Activated T-cell treated with anti-CD3 and anti-CD28 coated beads, Interleukin-2, amount 50 U/mL, for 24 hours (primary cell): ENCODE results near the gene ACKR4.
"Not testable (repeated sequence)": the region's sequence is repeated elsewhere in the genome, so short reads cannot be mapped to it uniquely, and the experiment has no call there.

Source experiments
- DNase-seq: peaks from one replicate; pipeline ENCODE4 v3.0.0-alpha.2; 2020
- H3K27ac Mint-ChIP-seq: 2 replicates; pipeline ENCODE4 v1.8.0; 2020; ENCODE audit warnings: mild to moderate bottlenecking, mixed read lengths
- H3K27me3 Mint-ChIP-seq: 2 replicates; pipeline ENCODE4 v1.8.0; 2020; ENCODE audit warnings: mixed read lengths
- H3K36me3 Mint-ChIP-seq: 2 replicates; pipeline ENCODE4 v1.8.0; 2020; ENCODE audit warnings: low read depth, mixed read lengths
- H3K4me1 Mint-ChIP-seq: 2 replicates; pipeline ENCODE4 v1.8.0; 2020; ENCODE audit warnings: low read depth, mixed read lengths
- H3K4me3 Mint-ChIP-seq: 2 replicates; pipeline ENCODE4 v1.8.0; 2020; ENCODE audit warnings: mild to moderate bottlenecking, moderate library complexity, mixed read lengths
- H3K9me3 Mint-ChIP-seq: 2 replicates; pipeline ENCODE4 v1.8.0; 2020; ENCODE audit warnings: mixed read lengths

Gene ACKR4

DNA sequence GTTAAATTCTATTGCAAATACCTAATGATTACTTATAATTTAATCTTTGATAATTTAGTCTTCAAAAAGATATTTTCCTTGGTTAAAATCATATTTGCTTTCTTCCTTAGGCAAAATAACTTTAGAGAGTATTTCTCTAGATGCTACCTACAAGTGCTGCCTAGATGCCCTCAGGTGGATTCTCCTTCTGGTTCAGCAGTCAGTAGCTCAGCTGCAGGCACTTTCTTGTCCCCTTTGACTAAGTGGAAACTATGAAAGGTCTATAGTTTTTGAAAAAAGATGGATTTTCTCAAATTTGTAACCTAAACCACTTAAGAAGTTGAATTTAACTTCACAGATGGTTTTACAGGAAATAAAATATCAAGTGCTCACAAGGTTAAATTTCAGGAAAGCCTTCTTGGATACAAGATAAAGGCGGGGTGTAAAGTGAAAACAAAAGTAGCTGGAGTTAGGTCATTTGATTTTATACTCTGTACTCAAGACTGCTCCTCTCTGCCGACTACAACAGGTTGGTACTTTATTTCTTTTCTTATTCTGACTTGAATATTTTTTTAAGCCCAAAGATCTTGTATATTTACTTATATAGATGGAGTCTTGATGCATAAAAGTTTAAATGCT is at the start of gene ACKR4:
Gene ACKR4 (plus strand): TSS at position 455 of the 618 bp plus-strand sequence. CDS start 3,128 bp downstream, outside the sequence.
- H3K27me3 Mint-ChIP-seq: no peaks in the 10 kb centered on the region
- no peak within 1 kb of the TSS for H3K27ac Mint-ChIP-seq
- H3K4me3 Mint-ChIP-seq: no peak within 1 kb of the TSS
- DNase-seq: no peak
- no peaks in the 10 kb centered on the region for H3K4me1 Mint-ChIP-seq
- no peaks in the 10 kb centered on the region for H3K9me3 Mint-ChIP-seq
- peaks cover 42% of the 10 kb centered on the region for H3K36me3 Mint-ChIP-seq

DNA sequence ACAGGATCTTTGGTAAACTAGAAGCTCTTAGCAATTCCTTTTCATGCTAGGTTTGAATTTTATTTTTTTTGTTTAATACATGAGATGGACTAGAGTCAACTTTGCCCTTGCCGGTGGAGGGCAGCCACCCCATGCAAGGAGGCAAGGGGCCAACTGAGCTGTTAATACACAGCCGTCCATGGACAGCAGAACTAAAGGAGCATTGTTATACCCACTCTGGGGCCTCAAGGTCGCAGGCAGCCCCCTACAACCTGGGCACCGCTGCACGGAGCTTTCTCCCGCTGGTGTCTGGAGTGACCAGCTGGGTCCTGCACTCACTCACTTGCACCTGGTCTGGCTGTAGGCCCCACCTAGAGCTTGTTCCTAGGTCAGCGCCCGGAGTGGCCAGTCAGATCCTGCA is 47.9 kb upstream of the ACKR4 start:
- DNase-seq: no peak
- Mint-ChIP-seq H3K4me3 (no peak overlapping the region), H3K36me3 (no peaks in the 10 kb centered on the region), H3K27me3 (no peaks in the 10 kb centered on the region), H3K9me3 (no peaks in the 10 kb centered on the region), H3K4me1 (peaks cover 45% of the 10 kb centered on the region), H3K27ac (no peak overlapping the region)

DNA sequence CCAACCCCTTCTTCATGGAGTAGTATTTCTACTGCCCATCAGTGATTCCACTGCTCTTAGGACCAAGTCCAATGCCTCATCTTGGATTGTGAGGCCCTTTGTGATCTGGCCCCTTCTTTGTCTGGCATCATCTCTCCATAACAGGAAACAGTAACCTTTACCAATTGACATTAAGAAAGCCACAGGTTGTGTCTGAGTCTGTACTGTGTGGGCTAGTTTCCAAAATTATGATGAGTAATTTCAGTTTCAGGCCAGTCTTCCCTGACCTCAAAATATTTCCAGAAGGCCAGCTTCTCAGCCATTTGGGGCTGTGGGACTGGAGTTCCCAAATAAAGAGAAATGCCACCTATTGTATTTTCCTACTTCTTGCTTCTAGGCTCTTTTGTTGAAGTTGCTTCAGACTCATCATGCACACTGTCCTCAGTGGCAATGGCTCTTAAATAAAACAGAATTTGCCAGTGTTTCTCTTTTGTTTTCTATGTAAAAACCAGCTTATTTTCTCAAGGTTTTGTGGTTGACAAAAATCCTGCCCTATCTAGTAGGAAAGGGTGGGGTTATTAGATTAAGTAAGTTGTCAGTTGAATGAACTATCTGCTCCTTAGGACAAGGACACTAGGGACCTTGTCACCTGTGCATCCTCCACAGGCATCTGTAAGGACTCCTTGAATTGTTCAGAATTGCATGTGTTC is 47.0 kb upstream of the ACKR4 start:
- no peaks in the 10 kb centered on the region for H3K27me3 Mint-ChIP-seq
- H3K4me3 Mint-ChIP-seq: peak overlapping the region; percentile 21

DNA sequence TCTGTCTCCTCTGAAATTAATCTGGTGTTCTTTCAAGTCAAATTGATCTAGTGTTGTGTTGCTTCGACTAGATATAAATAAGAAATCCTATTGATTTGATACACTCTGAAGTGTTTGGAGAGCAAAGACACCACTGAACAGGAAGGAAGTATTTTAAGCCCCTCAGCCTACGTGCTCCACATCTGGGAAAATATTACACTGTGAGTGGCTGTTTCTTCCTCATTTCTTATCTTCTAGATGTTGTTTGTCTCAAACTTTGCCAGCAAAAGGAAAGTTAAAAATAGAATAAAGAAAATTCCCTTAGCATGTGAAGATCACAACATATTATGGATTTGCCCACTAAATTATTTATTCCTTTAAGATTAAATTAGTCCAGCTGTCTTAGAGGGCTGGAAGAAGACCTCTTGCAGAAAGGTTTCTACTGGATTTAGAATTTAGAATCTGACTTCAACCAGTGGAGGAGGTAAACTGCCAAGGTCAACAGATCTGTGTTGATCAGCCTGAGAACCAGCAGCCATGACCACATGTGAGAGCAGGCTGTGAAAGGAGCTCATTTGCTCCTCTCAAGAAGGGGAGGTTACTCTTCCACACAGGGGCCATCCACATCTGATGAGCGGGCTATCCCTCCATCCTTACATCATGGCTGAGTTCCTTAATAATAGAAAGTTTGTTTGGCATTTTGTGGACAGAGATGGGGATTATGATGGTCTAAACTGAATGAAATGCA is 46.3 kb upstream of the ACKR4 start:
- H3K27me3 Mint-ChIP-seq: no peaks in the 10 kb centered on the region
- no peaks in the 10 kb centered on the region for H3K36me3 Mint-ChIP-seq
- H3K4me1 Mint-ChIP-seq: peaks cover 36% of the 10 kb centered on the region
- peak overlapping the region; percentile 21 for H3K4me3 Mint-ChIP-seq
- peak overlapping the region; percentile 91 for H3K27ac Mint-ChIP-seq
- no peaks in the 10 kb centered on the region for H3K9me3 Mint-ChIP-seq
- DNase-seq: no peak

More for the DNA sequence above, 47.0 kb upstream of the ACKR4 start:
- no peak for DNase-seq
- no peaks in the 10 kb centered on the region for H3K36me3 Mint-ChIP-seq
- no peaks in the 10 kb centered on the region for H3K9me3 Mint-ChIP-seq
- peak overlapping the region; percentile 91 for H3K27ac Mint-ChIP-seq
- H3K4me1 Mint-ChIP-seq: peaks cover 40% of the 10 kb centered on the region

DNA sequence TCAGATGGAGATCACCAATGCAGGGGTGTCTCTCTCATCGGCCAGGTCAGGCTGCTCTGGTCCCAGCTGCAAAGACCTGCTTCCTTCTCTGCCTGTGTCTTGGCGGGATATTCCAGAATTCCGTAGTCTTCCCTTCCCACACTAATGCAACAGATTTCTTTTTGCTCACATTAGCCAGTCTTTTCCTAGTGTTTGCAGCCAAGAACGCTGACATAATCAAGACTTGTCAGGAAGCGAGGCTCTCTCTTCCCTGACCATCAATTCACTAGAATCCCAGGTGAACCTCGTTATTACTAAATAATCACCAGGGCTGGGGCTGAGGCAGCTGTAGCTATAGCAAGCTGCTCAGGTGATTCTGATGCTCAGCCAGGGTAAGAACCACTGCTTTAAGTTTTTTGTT is 43.2 kb upstream of the ACKR4 start:
- DNase-seq: no peak
- H3K27ac Mint-ChIP-seq: no peak overlapping the region
- H3K27me3 Mint-ChIP-seq: no peaks in the 10 kb centered on the region
- no peak overlapping the region for H3K4me3 Mint-ChIP-seq
- H3K36me3 Mint-ChIP-seq: peaks cover 15% of the 10 kb centered on the region
- H3K9me3 Mint-ChIP-seq: no peaks in the 10 kb centered on the region
- H3K4me1 Mint-ChIP-seq: peaks cover 28% of the 10 kb centered on the region

DNA sequence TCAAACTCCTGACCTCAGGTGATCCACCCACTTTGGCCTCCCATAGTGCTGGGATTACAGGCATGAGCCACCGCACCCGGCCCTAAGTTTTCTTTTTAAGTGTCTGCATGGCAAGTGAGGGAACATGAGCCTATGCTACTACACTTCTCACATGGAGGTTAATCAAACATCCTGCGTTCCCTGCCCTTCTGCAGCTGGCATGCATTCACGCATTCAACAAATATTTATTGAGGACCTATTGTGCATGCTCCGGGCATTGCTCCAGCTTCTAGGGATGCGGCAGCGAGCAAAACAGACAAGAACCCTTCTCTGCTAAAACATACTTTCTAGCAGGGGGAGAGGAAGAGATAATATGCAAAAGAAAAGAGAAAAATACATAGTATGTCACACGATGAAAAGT is 42.6 kb upstream of the ACKR4 start:
- H3K27ac Mint-ChIP-seq: no peak overlapping the region
- no peak overlapping the region for H3K4me3 Mint-ChIP-seq
- no peaks in the 10 kb centered on the region for H3K9me3 Mint-ChIP-seq
- H3K4me1 Mint-ChIP-seq: peaks cover 23% of the 10 kb centered on the region
- DNase-seq: no peak
- H3K36me3 Mint-ChIP-seq: peaks cover 19% of the 10 kb centered on the region
- H3K27me3 Mint-ChIP-seq: no peaks in the 10 kb centered on the region

DNA sequence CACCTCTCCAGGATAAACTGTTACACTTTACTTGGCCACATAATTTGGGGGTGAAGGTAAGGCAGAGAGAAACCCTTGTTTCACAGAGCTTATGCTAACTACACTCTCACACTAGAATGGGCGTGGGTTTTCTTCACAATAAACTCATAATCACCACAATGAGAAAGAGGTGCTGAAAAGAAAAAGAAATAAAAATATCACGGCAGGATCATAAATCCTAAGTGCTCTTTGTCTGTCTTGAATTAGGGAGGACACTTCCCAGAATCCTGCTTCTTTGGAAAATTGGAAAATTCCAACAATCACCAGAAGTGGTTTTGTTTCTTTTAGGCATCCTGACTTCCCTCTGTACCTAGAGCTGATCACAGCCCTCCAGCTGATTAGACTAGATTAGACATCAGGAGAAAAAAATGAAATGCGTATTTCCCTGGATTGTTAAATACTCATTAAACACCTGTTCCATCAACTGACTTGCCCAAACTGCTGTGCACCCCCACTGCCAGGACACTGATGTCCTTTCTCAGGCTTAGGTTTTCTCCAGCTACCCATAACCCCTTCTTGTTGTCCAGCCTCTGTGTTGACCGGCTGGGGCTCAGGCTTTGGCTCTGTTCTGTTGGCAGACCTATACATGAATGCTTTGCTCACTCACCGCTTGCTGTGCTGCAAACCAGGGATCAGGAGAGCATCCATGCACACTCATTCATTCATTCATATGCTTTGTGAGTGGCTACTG is 41.6 kb upstream of the ACKR4 start:
- peaks cover 20% of the 10 kb centered on the region for H3K36me3 Mint-ChIP-seq
- no peak overlapping the region for H3K27ac Mint-ChIP-seq
- H3K27me3 Mint-ChIP-seq: no peaks in the 10 kb centered on the region
- peaks cover 12% of the 10 kb centered on the region for H3K4me1 Mint-ChIP-seq
- H3K9me3 Mint-ChIP-seq: no peaks in the 10 kb centered on the region
- DNase-seq: no peak
- H3K4me3 Mint-ChIP-seq: no peak overlapping the region

DNA sequence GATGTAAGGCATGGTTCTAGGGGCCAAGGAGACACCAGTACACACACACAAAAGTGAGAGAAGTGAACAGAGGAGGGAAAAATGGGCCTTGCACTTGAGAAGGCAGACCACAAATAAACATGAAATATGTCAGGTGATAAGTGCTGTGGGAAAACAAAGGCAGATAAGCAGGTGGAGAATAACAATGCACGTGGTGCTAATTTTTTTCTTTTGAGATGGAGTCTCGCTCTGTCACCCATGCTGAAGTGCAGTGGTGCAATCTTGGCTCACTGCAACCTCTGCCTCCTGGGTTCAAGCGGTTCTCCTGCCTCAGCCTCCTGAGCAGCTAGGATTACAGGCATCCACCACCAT is 41.1 kb upstream of the ACKR4 start:
- not testable (repeated sequence) for H3K27ac Mint-ChIP-seq, H3K27me3 Mint-ChIP-seq, DNase-seq, H3K4me3 Mint-ChIP-seq, H3K4me1 Mint-ChIP-seq, H3K9me3 Mint-ChIP-seq
- H3K36me3 Mint-ChIP-seq: peaks cover 25% of the 10 kb centered on the region

DNA sequence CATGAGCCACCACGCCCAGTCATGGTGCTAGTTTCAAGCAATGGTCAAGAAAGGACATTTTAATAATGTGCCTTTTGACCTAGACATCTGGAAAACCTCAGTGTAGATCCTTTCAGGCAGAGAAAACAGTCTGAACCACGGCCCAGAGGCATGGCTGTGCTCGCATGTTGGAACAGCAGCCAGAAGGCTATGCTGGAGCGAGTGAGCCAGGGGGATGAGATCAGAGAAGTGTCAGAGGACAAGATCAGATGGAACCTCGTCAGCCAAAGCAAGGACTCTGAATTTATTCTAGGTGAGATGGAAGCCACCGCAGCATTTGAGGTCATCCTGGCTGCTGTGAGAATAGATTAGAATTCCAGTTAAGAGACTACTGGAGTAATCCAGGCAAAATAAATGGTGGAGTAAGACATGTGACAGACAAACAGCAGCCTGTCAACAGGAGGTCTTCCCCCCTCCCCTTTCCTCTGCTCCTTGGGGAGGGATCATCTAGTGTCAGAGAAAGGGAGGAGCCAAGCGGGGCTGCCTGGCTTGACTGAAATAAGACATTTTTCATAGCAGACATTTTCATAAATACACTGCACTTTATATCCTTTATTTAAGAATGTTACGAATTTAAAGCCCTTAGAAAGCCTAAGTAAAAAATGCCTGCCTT is 40.4 kb upstream of the ACKR4 start:
- H3K9me3 Mint-ChIP-seq: no peaks in the 10 kb centered on the region
- H3K27ac Mint-ChIP-seq: no peak overlapping the region
- no peak overlapping the region for H3K4me3 Mint-ChIP-seq
- peaks cover under 1% of the 10 kb centered on the region for H3K4me1 Mint-ChIP-seq
- H3K36me3 Mint-ChIP-seq: peaks cover 26% of the 10 kb centered on the region
- no peak for DNase-seq
- no peaks in the 10 kb centered on the region for H3K27me3 Mint-ChIP-seq

DNA sequence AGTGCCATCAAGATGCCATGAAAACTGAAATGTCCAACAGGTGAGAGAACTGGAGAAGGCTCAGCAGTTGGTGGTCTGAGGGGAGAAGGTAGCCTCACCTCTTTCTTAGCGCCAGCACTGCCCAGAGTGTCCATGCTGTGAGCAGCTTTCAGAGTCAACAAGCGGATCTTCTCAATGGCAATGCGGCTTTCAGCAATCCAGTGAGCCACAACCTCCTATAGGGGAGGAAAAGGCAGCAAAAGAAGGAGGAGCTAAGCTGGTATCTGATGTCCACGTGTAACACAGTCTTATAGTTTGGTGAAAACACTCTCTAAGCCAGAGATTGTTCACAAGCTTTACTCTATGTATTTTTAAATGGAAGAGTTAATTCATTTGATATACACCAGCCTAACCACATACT is 36.1 kb upstream of the ACKR4 start:
- Mint-ChIP-seq H3K4me1 (no peaks in the 10 kb centered on the region), H3K36me3 (peaks cover 57% of the 10 kb centered on the region), H3K4me3 (no peak overlapping the region), H3K27me3 (no peaks in the 10 kb centered on the region), H3K9me3 (peaks cover 2% of the 10 kb centered on the region), H3K27ac (peak overlapping the region; percentile 40)
- no peak for DNase-seq

DNA sequence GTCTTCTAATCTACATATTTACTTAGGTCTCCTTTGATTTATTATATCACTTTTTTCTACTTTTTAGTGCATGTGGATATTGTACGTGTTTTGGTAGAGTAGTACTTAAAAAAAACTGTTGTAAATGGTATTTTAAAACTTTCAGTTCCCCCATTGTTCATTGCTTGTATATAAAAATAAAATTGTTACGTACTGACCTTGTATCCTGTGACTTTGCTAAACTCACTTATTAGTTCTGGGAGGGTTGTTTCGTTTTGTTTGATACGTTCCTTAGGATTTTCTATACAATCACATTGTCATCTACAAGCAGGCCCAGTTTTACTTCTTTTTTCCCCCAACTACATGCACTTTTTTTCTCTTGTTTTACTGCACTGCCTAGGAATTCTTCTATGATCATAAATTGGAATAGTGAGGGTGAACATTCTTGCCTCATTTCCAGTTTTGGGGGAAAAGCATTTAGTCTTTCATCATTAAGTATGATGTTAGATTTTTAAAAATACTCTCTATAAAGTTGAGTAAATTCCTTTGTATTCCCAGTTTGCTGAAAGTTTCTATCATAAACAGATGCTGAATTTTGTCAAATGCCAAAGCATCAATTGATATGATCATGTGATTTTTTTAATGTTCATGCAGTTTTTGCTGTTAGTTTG is 33.5 kb upstream of the ACKR4 start:
- peaks cover 4% of the 10 kb centered on the region for H3K4me1 Mint-ChIP-seq
- H3K27me3 Mint-ChIP-seq: no peaks in the 10 kb centered on the region
- H3K27ac Mint-ChIP-seq: no peak overlapping the region
- no peak for DNase-seq
- H3K9me3 Mint-ChIP-seq: peaks cover 2% of the 10 kb centered on the region
- no peak overlapping the region for H3K4me3 Mint-ChIP-seq
- H3K36me3 Mint-ChIP-seq: peaks cover 49% of the 10 kb centered on the region

DNA sequence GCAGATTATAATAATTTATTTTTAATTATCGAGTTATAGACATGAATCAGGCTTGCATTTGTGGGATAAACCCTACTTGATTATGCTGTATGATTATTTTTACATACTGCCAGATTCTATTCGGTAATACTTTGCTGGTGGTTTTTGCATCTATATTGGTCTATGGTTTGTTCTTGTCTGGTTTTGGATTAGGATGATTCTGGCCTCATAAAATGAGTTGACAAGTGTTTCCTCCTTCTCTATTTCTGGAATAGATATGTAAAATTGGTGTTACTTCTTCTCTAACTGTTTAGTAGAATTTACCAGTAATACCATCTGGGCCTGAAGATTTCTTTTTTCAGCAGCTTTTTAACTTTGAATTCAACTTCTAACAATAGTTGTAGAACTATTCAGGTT is 33.0 kb upstream of the ACKR4 start:
- no peak overlapping the region for H3K27ac Mint-ChIP-seq
- peaks cover 49% of the 10 kb centered on the region for H3K36me3 Mint-ChIP-seq
- no peak for DNase-seq
- no peak overlapping the region for H3K4me3 Mint-ChIP-seq
- H3K27me3 Mint-ChIP-seq: no peaks in the 10 kb centered on the region
- H3K9me3 Mint-ChIP-seq: peaks cover 2% of the 10 kb centered on the region
- H3K4me1 Mint-ChIP-seq: peaks cover 10% of the 10 kb centered on the region

DNA sequence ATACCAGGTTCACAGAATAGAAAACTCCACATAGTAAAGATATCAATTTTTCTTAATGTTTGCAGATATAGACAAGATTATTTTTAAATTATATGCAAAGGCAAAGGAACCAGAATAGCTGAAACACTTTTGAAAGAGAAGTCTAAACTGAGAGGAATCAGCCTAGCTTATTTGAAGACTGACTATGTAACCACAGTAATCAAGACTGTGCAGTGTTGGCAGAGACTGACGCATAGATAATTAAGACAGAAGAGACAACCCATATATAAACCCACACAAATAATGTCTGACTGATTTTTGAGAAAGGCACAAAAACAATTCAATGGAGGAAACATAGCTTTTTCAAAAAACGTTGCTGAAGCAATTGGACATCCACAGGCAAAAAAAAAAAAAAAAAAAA is 28.6 kb upstream of the ACKR4 start:
- no peak for DNase-seq
- H3K27ac Mint-ChIP-seq: peak overlapping the region; percentile 88
- H3K9me3 Mint-ChIP-seq: peaks cover 5% of the 10 kb centered on the region
- no peak overlapping the region for H3K4me3 Mint-ChIP-seq
- peaks cover 23% of the 10 kb centered on the region for H3K4me1 Mint-ChIP-seq
- no peaks in the 10 kb centered on the region for H3K27me3 Mint-ChIP-seq
- peaks cover 63% of the 10 kb centered on the region for H3K36me3 Mint-ChIP-seq

DNA sequence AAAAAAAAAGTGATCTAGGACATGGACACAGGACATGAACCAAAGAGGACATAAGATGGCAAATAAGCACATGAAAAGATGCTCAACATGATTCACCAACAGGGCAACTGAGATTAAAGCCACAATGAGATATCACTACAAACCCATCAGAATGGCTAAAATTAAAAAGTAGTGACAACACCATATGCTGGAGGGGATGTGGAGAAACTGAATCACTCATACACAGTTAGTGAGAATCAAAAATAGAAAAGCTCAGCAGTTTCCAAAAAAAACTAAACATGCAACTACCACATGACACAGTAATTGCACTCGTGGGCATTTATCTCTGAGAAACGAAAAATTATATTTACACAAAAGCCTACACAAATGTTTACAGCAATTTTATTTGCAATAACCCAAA is 27.9 kb upstream of the ACKR4 start:
- Mint-ChIP-seq H3K27me3 (no peaks in the 10 kb centered on the region), H3K4me1 (peaks cover 23% of the 10 kb centered on the region), H3K4me3 (peak overlapping the region; percentile 40), H3K27ac (peak overlapping the region; percentile 88), H3K9me3 (peaks cover 5% of the 10 kb centered on the region), H3K36me3 (peaks cover 66% of the 10 kb centered on the region)
- no peak for DNase-seq
